B cell (primary cell): ENCODE measurements around the gene LSMEM2. TPM values are rescaled to one million over a fixed set of nuclear protein-coding genes. Genes with fewer than 3 reads are reported as not detected.

ENCODE experiments used
- ATAC-seq: fragments of 200-7000 bp; cut with Tn5 transposase; one replicate; pipeline ENCODE4 v1.10.0; 2021; ENCODE audit warnings: low read depth, mild to moderate bottlenecking, moderate number of reproducible peaks, moderate library complexity
- CTCF ChIA-PET: fragments of 350-600 bp; sonication (Branson Sonifier 250); formaldehyde crosslinking; loops from one replicate; lab custom pipeline; 2021; ENCODE audit warnings: antibody characterized with exemption, inconsistent platforms; lab: Charles Lee
- POLR2A ChIA-PET: fragments of 350-600 bp; sonication (Branson Sonifier 250); formaldehyde crosslinking; loops from one replicate; lab custom pipeline; 2021; ENCODE audit warnings: antibody characterized with exemption; lab: Charles Lee
- DNase-seq: peaks from one replicate; pipeline ENCODE4 v3.0.0; 2013
- H2AFZ ChIP-seq: 2 replicates; pipeline ENCODE4 v1.6.1; 2012; ENCODE audit warnings: mild to moderate bottlenecking, low read depth, low read length; ENCODE audit not compliant: insufficient read depth, poor library complexity, severe bottlenecking
- H3K27ac ChIP-seq, 2 donors: 1 replicate in 1 of 2; 2 replicates in 1 of 2; pipeline ENCODE4 v1.5.1; 2012 to 2013; ENCODE audit warnings: low read length in 2 of 2, mild to moderate bottlenecking in 2 of 2, moderate library complexity in 1 of 2
- H3K27me3 ChIP-seq, 4 experiments: fragments of 200-600 bp in 1 of 4; sonication (generic) in 1 of 4; replicated peaks in 1 of 4; 1 replicate in 2 of 4; 2 replicates in 2 of 4; pipeline versions ENCODE4 v1.6.1 to v1.7.0; 2013 to 2016; ENCODE audit warnings: low read length in 3 of 4, mild to moderate bottlenecking in 2 of 4, mixed read lengths in 1 of 4, moderate library complexity in 1 of 4; ENCODE audit not compliant: insufficient read depth in 4 of 4, control insufficient read depth in 3 of 4; ENCODE audit errors: control extremely low read depth in 1 of 4
- H3K36me3 ChIP-seq, 2 experiments: replicated peaks in 1 of 2; 1 replicate in 1 of 2; 2 replicates in 1 of 2; pipeline versions ENCODE4 v1.6.1 to v1.7.1; 2013; ENCODE audit warnings: low read length in 1 of 2; ENCODE audit not compliant: insufficient read depth in 2 of 2, control insufficient read depth in 1 of 2; ENCODE audit errors: control extremely low read depth in 1 of 2, extremely low read depth in 1 of 2
- H3K4me1 ChIP-seq, 2 donors: fragments of 200-600 bp in 1 of 2; sonication (generic) in 1 of 2; 1 replicate in 1 of 2; 2 replicates in 1 of 2; pipeline versions ENCODE4 v1.5.1 to v1.6.1; 2013 to 2017; ENCODE audit warnings: low read length in 2 of 2; ENCODE audit not compliant: control insufficient read depth in 2 of 2, insufficient read depth in 2 of 2
- H3K4me2 ChIP-seq: replicated peaks from 2 replicates; pipeline ENCODE3; 2012; ENCODE audit warnings: mild to moderate bottlenecking, low read depth, low read length; ENCODE audit not compliant: poor library complexity, severe bottlenecking
- H3K4me3 ChIP-seq, 5 experiments: fragments of 200-600 bp in 1 of 5; sonication (generic) in 1 of 5; 1 replicate in 3 of 5; 2 replicates in 2 of 5; pipeline versions ENCODE4 v1.5.1 to v1.7.0; 2011 to 2016; ENCODE audit warnings: low read length in 4 of 5, mild to moderate bottlenecking in 4 of 5, low read depth in 2 of 5, control low read depth in 1 of 5, moderate library complexity in 1 of 5; ENCODE audit not compliant: insufficient read depth in 1 of 5; ENCODE audit errors: control extremely low read depth in 1 of 5, extremely low read depth in 1 of 5
- H3K79me2 ChIP-seq: fragments of 200-600 bp; sonication (generic); one replicate; pipeline ENCODE4 v1.6.0; 2016; ENCODE audit warnings: low read length; ENCODE audit not compliant: control insufficient read depth, insufficient read depth
- H3K9ac ChIP-seq: fragments of 200-600 bp; sonication (generic); 2 replicates; pipeline ENCODE4 v1.6.1; 2017; ENCODE audit warnings: mild to moderate bottlenecking, low read length, moderate library complexity
- H3K9me3 ChIP-seq, 3 donors: one replicate each; pipeline versions ENCODE4 v1.6.1 to v1.7.1; 2013; ENCODE audit warnings: low read length in 2 of 3; ENCODE audit not compliant: control insufficient read depth in 2 of 3, insufficient read depth in 1 of 3; ENCODE audit errors: control extremely low read depth in 1 of 3
- H4K20me1 ChIP-seq: 2 replicates; pipeline ENCODE4 v1.6.0; 2012; ENCODE audit warnings: mild to moderate bottlenecking, low read length; ENCODE audit not compliant: insufficient read depth, control insufficient read depth, poor library complexity, severe bottlenecking
- H3K27ac Mint-ChIP-seq: one replicate; pipeline ENCODE4 v1.8.0; 2021; ENCODE audit warnings: mixed read lengths
- H3K27me3 Mint-ChIP-seq: one replicate; pipeline ENCODE4 v1.8.0; 2021; ENCODE audit warnings: mixed read lengths
- H3K4me1 Mint-ChIP-seq: one replicate; pipeline ENCODE4 v1.8.0; 2021; ENCODE audit warnings: mixed read lengths
- H3K4me3 Mint-ChIP-seq: one replicate; pipeline ENCODE4 v1.8.0; 2021; ENCODE audit warnings: mixed read lengths
- H3K9me3 Mint-ChIP-seq: one replicate; pipeline ENCODE4 v1.8.0; 2022; ENCODE audit warnings: mixed read lengths; ENCODE audit not compliant: insufficient read depth
- EZH2 ChIP-seq: IDR thresholded peaks from 2 replicates; pipeline ENCODE4 v1.6.1; 2012; ENCODE audit warnings: borderline replicate concordance, low read depth, mild to moderate bottlenecking, moderate library complexity, low read length; ENCODE audit not compliant: insufficient read depth, poor library complexity, severe bottlenecking
- WGBS: methylation state at CpG from one replicate; pipeline ENCODE4 v1.1.5; 2013; ENCODE audit warnings: missing lambda C conversion rate; ENCODE audit not compliant: insufficient coverage; 5-methylcytosine and 5-hydroxymethylcytosine counted together
- intact Hi-C: fragments of 100-400 bp; cut with micrococcal nuclease; formaldehyde crosslinking; loops from one replicate; pipeline ENCODE4 v1.10.0; 2022
- polyA plus RNA-seq: library from polyadenylated mRNA; depleted of rRNA; stranded (reverse); fragments of >200 nt; gene quantifications from 2 replicates; pipeline ENCODE4 v1.2.3, GENCODE V29; 2012
- total RNA-seq, 2 donors: library from RNA; stranded (reverse); fragments of 120-200 nt in 1 of 2; gene quantifications; 1 replicate in 1 of 2; 2 replicates in 1 of 2; pipeline versions ENCODE4 v1.2.3 to v1.2.4, GENCODE V29; 2013 to 2022
- TF ChIP-seq, protein P1 (sequence below): fragments of 200-600 bp; IDR thresholded peaks from one replicate; pipeline ENCODE4 v1.8.0; 2022; ENCODE audit warnings: antibody characterized with exemption, mild to moderate bottlenecking

Gene LSMEM2
- total and polyA plus RNA-seq, 2 donors (not counting 1 experiment from before 2014, with no cell fraction given), result not detected

DNA sequence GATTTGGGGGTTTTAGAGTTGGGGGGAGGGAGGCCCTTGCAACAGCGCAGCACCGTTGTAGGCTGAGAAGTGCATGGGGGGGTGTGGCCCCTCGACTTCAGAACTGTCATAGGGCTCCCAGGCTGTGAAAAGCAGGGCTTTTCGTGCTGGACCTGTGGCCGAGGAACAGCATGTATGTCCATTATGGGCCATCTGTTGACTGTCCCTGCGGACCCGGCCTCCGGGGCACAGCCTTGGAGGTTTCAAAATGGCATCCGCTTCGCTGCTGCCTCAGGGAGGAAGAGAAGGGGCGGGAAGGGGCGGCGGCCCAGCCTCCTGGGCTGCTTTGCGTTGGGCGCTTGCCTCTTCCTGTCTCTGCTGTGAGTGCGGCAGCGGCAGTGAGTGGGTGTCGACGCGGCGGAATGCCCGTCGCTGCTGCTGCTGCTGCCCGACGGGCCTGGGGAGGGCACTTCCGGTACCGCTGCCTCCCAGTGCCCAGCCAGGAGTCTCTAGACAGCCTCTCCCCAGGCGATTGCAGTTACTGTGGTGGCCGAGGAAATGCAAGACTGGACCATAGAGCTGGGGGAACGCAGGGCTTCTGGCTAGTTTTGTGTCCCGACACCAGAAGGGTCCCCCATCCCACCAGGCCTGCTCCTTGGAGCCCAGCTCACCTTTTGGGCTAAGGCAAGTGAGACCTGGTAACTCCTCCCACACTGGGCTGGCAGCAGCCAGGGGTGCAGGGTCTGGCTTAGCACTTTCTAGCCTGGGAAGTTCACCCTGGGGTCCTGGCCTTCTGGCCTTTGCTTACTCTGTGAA lies 40.9 kb upstream of the LSMEM2 start:
- H3K4me3 Mint-ChIP-seq, result peak overlapping the region; percentile 97
- H3K27ac Mint-ChIP-seq, result peak overlapping the region; percentile 97
- ChIA-PET CTCF (interaction anchor here (0.6 to 27.3 kb wide), 4 partner anchors 4 to 62 kb away, joined by 5 to 596 read pairs (median 300); partner anchors contain the start of gene GNAI2), POLR2A (interaction anchor here (0.6 to 2.1 kb wide), 5 partner anchors 10 to 819 kb away, joined by 3 to 13 read pairs (median 3); partner anchors contain the start of genes HYAL3 and NAA80)
- Histone ChIP-seq H3K9ac (peak overlapping the region; percentile 78), H3K79me2 (peaks cover 93% of the 10 kb centered on the region), H4K20me1 (peaks cover 63% of the 10 kb centered on the region), H3K4me2 (peak overlapping the region; percentile 97), H3K36me3 (peaks cover 0 to 27% of the 10 kb centered on the region in 2 experiments), H3K4me1 (peaks cover 57 to 63% of the 10 kb centered on the region in 2 donors), H3K4me3 (peak overlapping the region; percentile 70 to 100 (median 95)), H2AFZ (peak overlapping the region; percentile 71), H3K27me3 (no peaks in the 10 kb centered on the region), H3K27ac (peak overlapping the region; percentile 65 to 91), H3K9me3 (no peaks in the 10 kb centered on the region)
- WGBS, result 2% methylated on average over 31 of the region's 31 CpGs
- TF ChIP-seq, protein P1, sequence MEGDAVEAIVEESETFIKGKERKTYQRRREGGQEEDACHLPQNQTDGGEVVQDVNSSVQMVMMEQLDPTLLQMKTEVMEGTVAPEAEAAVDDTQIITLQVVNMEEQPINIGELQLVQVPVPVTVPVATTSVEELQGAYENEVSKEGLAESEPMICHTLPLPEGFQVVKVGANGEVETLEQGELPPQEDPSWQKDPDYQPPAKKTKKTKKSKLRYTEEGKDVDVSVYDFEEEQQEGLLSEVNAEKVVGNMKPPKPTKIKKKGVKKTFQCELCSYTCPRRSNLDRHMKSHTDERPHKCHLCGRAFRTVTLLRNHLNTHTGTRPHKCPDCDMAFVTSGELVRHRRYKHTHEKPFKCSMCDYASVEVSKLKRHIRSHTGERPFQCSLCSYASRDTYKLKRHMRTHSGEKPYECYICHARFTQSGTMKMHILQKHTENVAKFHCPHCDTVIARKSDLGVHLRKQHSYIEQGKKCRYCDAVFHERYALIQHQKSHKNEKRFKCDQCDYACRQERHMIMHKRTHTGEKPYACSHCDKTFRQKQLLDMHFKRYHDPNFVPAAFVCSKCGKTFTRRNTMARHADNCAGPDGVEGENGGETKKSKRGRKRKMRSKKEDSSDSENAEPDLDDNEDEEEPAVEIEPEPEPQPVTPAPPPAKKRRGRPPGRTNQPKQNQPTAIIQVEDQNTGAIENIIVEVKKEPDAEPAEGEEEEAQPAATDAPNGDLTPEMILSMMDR, result no peak
- no peak for TF ChIP-seq EZH2
- peaks cover 64% of the 10 kb centered on the region for H3K4me1 Mint-ChIP-seq
- DNase-seq (peak; percentile 88), ATAC-seq (peak; percentile 32)
- H3K9me3 Mint-ChIP-seq, result no peaks in the 10 kb centered on the region
- no peaks in the 10 kb centered on the region for H3K27me3 Mint-ChIP-seq
- intact Hi-C loops, result loop anchor here (1.0 to 10.0 kb wide), 7 partner anchors 8 to 1521 kb away; partner anchors contain the start of genes APEH, HYAL2, HYAL3 and IP6K2
